Hippocampal formation (tissue), 2 donors: Measurements from ENCODE around the gene HOXB5.

Experiments
- DNase-seq, 2 donors: peaks; one replicate each; lab custom pipeline; 2025; lab: John Stamatoyannopoulos, UW

The HOXB5 gene

GRCh38 chr17:48601539-48602425 lies 8.2 kb upstream of the HOXB5 start:
- DNase-seq, result no peak

GRCh38 chr17:48601207-48601538 lies 7.6 kb upstream of the HOXB5 start:
- no peak for DNase-seq

GRCh38 chr17:48600244-48601098 lies 6.9 kb upstream of the HOXB5 start:
- no peak for DNase-seq

- no peak for DNase-seq
Observed at GRCh38 chr17:48599354-48599753, 5.8 kb upstream of the HOXB5 start.

GRCh38 chr17:48598736-48599135 lies 5.2 kb upstream of the HOXB5 start:
- no peak for DNase-seq

- no peak for DNase-seq
Observed at GRCh38 chr17:48597778-48598631, 4.4 kb upstream of the HOXB5 start.

- DNase-seq, result no peak
Observed at GRCh38 chr17:48597528-48597777, 3.9 kb upstream of the HOXB5 start.

GRCh38 chr17:48596735-48597527 lies 3.4 kb upstream of the HOXB5 start:
- DNase-seq, result no peak

- no peak for DNase-seq
Observed at GRCh38 chr17:48596000-48596734, 2.6 kb upstream of the HOXB5 start.

GRCh38 chr17:48595278-48595999 lies 1.9 kb upstream of the HOXB5 start:
- no peak for DNase-seq

- no peak for DNase-seq
Observed at GRCh38 chr17:48594538-48595277, 1.1 kb upstream of the HOXB5 start.

- no peak for DNase-seq
Observed at GRCh38 chr17:48593840-48594537, 410 bp upstream of the HOXB5 start.

GRCh38 chr17:48592577-48592976 lies 1.0 kb downstream of the HOXB5 start:
- DNase-seq, result no peak

GRCh38 chr17:48592057-48592514 lies 1.5 kb downstream of the HOXB5 start:
- no peak for DNase-seq

GRCh38 chr17:48591255-48592056 lies 2.1 kb downstream of the HOXB5 start:
- no peak for DNase-seq

GRCh38 chr17:48590607-48591161 lies 2.9 kb downstream of the HOXB5 start:
- DNase-seq, result no peak

- DNase-seq, result no peak
Observed at GRCh38 chr17:48589831-48590606, 3.6 kb downstream of the HOXB5 start, which contains the start of gene HOXB3. Gene HOXB3 (minus strand): TSS chr17:48590241. CDS start chr17:48552474, 37,767 bp downstream.
